Neuronal stem cell (in vitro differentiated cells): ENCODE data around the gene SPATA13.

Source experiments
- DNase-seq: peaks from one replicate; pipeline ENCODE4 v3.0.0-alpha.2; 2013; ENCODE audit warnings: low spot score
- H2AFZ ChIP-seq: one replicate; pipeline ENCODE4 v1.6.1; 2013; ENCODE audit warnings: mild to moderate bottlenecking, low read length, inconsistent platforms
- H2AK5ac ChIP-seq: 2 replicates; pipeline ENCODE4 v1.6.1; 2013; ENCODE audit warnings: low read depth, mild to moderate bottlenecking, inconsistent platforms, low read length, moderate library complexity, mixed read lengths
- H2BK120ac ChIP-seq: 2 replicates; pipeline ENCODE4 v1.6.1; 2013; ENCODE audit warnings: low read depth, mild to moderate bottlenecking, inconsistent platforms, low read length, moderate library complexity, mixed read lengths
- H2BK12ac ChIP-seq: one replicate; pipeline ENCODE4 v1.6.1; 2013; ENCODE audit warnings: low read length, inconsistent platforms
- H2BK15ac ChIP-seq: 2 replicates; pipeline ENCODE4 v1.6.1; 2013; ENCODE audit warnings: mild to moderate bottlenecking, low read length, inconsistent platforms, mixed read lengths
- H2BK5ac ChIP-seq: one replicate; pipeline ENCODE4 v1.6.1; 2013; ENCODE audit warnings: inconsistent platforms, mild to moderate bottlenecking, low read length, moderate library complexity
- H3K14ac ChIP-seq: one replicate; pipeline ENCODE4 v1.6.1; 2013; ENCODE audit warnings: low read length, inconsistent platforms
- H3K18ac ChIP-seq: 2 replicates; pipeline ENCODE4 v1.6.1; 2013; ENCODE audit warnings: low read length, inconsistent platforms
- H3K23ac ChIP-seq: 2 replicates; pipeline ENCODE4 v1.6.1; 2013; ENCODE audit warnings: low read depth, mild to moderate bottlenecking, mixed read lengths, low read length, inconsistent platforms; ENCODE audit not compliant: poor library complexity
- H3K27ac ChIP-seq: replicated peaks from 3 replicates; pipeline ENCODE4 v1.5.1; 2013; ENCODE audit warnings: low read length, inconsistent platforms
- H3K27me3 ChIP-seq, 3 experiments: 2 replicates each; pipeline ENCODE4 v1.6.1; 2013; ENCODE audit warnings: low read length in 3 of 3, mild to moderate bottlenecking in 2 of 3, inconsistent platforms in 1 of 3, low read depth in 1 of 3, mixed read lengths in 1 of 3, moderate library complexity in 1 of 3; ENCODE audit not compliant: control insufficient read depth in 3 of 3, insufficient read depth in 3 of 3
- H3K36me3 ChIP-seq, 2 donors: replicated peaks in 1 of 2; 2 replicates each; pipeline ENCODE4 v1.6.1; 2013; ENCODE audit warnings: low read length in 2 of 2; ENCODE audit not compliant: control insufficient read depth in 2 of 2, insufficient read depth in 2 of 2
- H3K4ac ChIP-seq: 2 replicates; pipeline ENCODE4 v1.6.1; 2013; ENCODE audit warnings: inconsistent platforms, mild to moderate bottlenecking, low read length, moderate library complexity
- H3K4me1 ChIP-seq, 2 donors: 1 replicate in 1 of 2; 2 replicates in 1 of 2; pipeline ENCODE4 v1.6.1; 2013; ENCODE audit warnings: low read length in 2 of 2, low read depth in 1 of 2; ENCODE audit not compliant: control insufficient read depth in 2 of 2, insufficient read depth in 1 of 2
- H3K4me2 ChIP-seq: one replicate; pipeline ENCODE4 v1.6.1; 2013; ENCODE audit warnings: mild to moderate bottlenecking, low read length, inconsistent platforms; ENCODE audit not compliant: insufficient read depth, poor library complexity, severe bottlenecking
- H3K4me3 ChIP-seq, 2 donors: 2 replicates each; pipeline ENCODE4 v1.5.1; 2013; ENCODE audit warnings: low read length in 2 of 2, mild to moderate bottlenecking in 2 of 2, inconsistent platforms in 1 of 2, moderate library complexity in 1 of 2
- H3K79me1 ChIP-seq: one replicate; pipeline ENCODE4 v1.6.1; 2013; ENCODE audit warnings: low read depth, mild to moderate bottlenecking, inconsistent platforms, low read length, moderate library complexity
- H3K9ac ChIP-seq: one replicate; pipeline ENCODE4 v1.6.1; 2013; ENCODE audit warnings: mild to moderate bottlenecking, low read depth, low read length, inconsistent platforms; ENCODE audit not compliant: poor library complexity
- H3K9me3 ChIP-seq, 2 donors: replicated peaks in 1 of 2; 2 replicates each; pipeline versions ENCODE3 to v1.6.1; 2013; ENCODE audit warnings: low read length in 2 of 2, mild to moderate bottlenecking in 2 of 2, inconsistent platforms in 1 of 2, low read depth in 1 of 2, mixed read lengths in 1 of 2, moderate library complexity in 1 of 2; ENCODE audit not compliant: control insufficient read depth in 2 of 2, insufficient read depth in 1 of 2
- H4K8ac ChIP-seq: one replicate; pipeline ENCODE4 v1.6.1; 2013; ENCODE audit warnings: low read depth, mild to moderate bottlenecking, inconsistent platforms, low read length, moderate library complexity
- H4K91ac ChIP-seq: one replicate; pipeline ENCODE4 v1.6.1; 2013; ENCODE audit warnings: low read length, low read depth, mild to moderate bottlenecking, inconsistent platforms; ENCODE audit not compliant: poor library complexity
- WGBS, 2 donors: extraction: QIAGEN DNeasy Blood & Tissue Kit; methylation state at CpG; one replicate each; pipeline ENCODE4 v1.1.7; 2013; ENCODE audit warnings: missing lambda C conversion rate in 2 of 2, mixed read lengths in 1 of 2; ENCODE audit not compliant: insufficient read length in 2 of 2, insufficient replicate concordance in 1 of 2; ENCODE audit errors: extremely low coverage in 2 of 2; 5-methylcytosine and 5-hydroxymethylcytosine counted together
- small RNA-seq: library from polyadenylated mRNA; stranded (forward); fragments of <200 nt; extraction: miRNeasy Mini kit (QIAGEN cat#:217004); gene quantifications from one replicate; pipeline ENCODE3, GENCODE V24; 2013; ENCODE audit not compliant: insufficient read depth

Gene SPATA13

GRCh38 chr13:24355103-24355502 is 194.6 kb downstream of the SPATA13 start:
- H2BK5ac ChIP-seq: peak overlapping the region; percentile 24
- no peak for DNase-seq
- no peak overlapping the region for H3K27ac ChIP-seq
- no CpG with 5 or more reads among the region's 13 CpGs for WGBS, 2 donors
- no peaks in the 10 kb centered on the region for H3K36me3 ChIP-seq
- no peak overlapping the region for H2AK5ac ChIP-seq
- no peak overlapping the region for H4K91ac ChIP-seq
- H2AFZ ChIP-seq: no peak overlapping the region
- no peak overlapping the region for H4K8ac ChIP-seq
- H3K79me1 ChIP-seq: no peaks in the 10 kb centered on the region
- H3K23ac ChIP-seq: peak overlapping the region; percentile 55
- H2BK12ac ChIP-seq: no peak overlapping the region
- peak overlapping the region; percentile 85 for H3K18ac ChIP-seq
- H3K27me3 ChIP-seq: peaks cover 0 to 4% (median 3%) of the 10 kb centered on the region in 3 experiments
- H3K4me3 ChIP-seq: no peak overlapping the region
- peaks cover 0 to 2% of the 10 kb centered on the region in 2 donors for H3K4me1 ChIP-seq
- no peak overlapping the region for H2BK15ac ChIP-seq
- H3K4me2 ChIP-seq: no peak overlapping the region
- H2BK120ac ChIP-seq: no peak overlapping the region
- peaks cover 0 to 11% of the 10 kb centered on the region in 2 donors for H3K9me3 ChIP-seq
- H3K4ac ChIP-seq: no peak overlapping the region
- no peak overlapping the region for H3K9ac ChIP-seq
- H3K14ac ChIP-seq: peak overlapping the region; percentile 89

DNA sequence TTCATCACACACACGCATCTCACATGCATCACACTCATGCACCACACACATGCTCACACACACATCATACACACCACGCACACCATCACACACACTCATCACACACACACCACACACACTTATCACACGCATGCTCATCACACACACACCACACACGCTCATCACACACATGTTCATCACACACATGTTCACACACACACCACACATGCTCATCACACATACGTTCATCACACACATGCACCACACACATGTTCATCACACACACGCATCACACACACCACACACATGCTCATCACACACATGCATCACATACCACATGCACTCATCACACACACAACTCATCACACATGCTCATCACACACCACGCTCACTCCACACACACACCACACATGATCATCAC is 195.8 kb downstream of the SPATA13 start:
- H3K36me3 ChIP-seq: no peaks in the 10 kb centered on the region
- 100% methylated on average over 2 to 5 of the region's 7 CpGs for WGBS, 2 donors
- H2BK15ac ChIP-seq: no peak overlapping the region
- no peak overlapping the region for H3K18ac ChIP-seq
- peak overlapping the region; percentile 14 for H3K4ac ChIP-seq
- H2BK5ac ChIP-seq: no peak overlapping the region
- H4K91ac ChIP-seq: no peak overlapping the region
- peaks cover 0 to 2% of the 10 kb centered on the region in 2 donors for H3K4me1 ChIP-seq
- H3K9me3 ChIP-seq: peaks cover 0 to 11% of the 10 kb centered on the region in 2 donors
- no peak overlapping the region for H2AK5ac ChIP-seq
- no peak overlapping the region for H2BK120ac ChIP-seq
- peak overlapping the region; percentile 17 for H3K23ac ChIP-seq
- peak overlapping the region; percentile 83 for H4K8ac ChIP-seq
- H3K27me3 ChIP-seq: peaks cover 0 to 4% (median 3%) of the 10 kb centered on the region in 3 experiments
- no peak overlapping the region for H3K27ac ChIP-seq
- H3K4me2 ChIP-seq: no peak overlapping the region
- H3K4me3 ChIP-seq: peak overlapping the region in 1 of 2 donors; percentile 37
- H3K9ac ChIP-seq: peak overlapping the region; percentile 18
- DNase-seq: no peak
- H3K79me1 ChIP-seq: no peaks in the 10 kb centered on the region
- H2AFZ ChIP-seq: no peak overlapping the region
- H2BK12ac ChIP-seq: no peak overlapping the region
- peak overlapping the region; percentile 86 for H3K14ac ChIP-seq

Small RNA genes within 50 kb of the gene (small RNA-seq; reads per million reads assigned to genes)
- 8.7 reads per million, percentile 50 among the genes with 10 or more reads in this experiment for gene MIR2276
